CD4-positive, alpha-beta T cell treated with Interleukin-2 at 100 ng/mL for 4 hours (primary cell): ENCODE results near the gene ZBTB7C.

Experiments
- DNase-seq: peaks from one replicate; pipeline ENCODE4 v3.0.0-alpha.2; 2020; ENCODE audit warnings: low spot score

ZBTB7C gene

GRCh38 chr18:47992976-47993375 is 416.2 kb downstream of the ZBTB7C start:
- no peak for DNase-seq

- no peak for DNase-seq
These were observed 416.9 kb downstream of the ZBTB7C start for GRCh38 chr18:47992266-47992665.

GRCh38 chr18:47990981-47991380 is 418.2 kb downstream of the ZBTB7C start:
- DNase-seq = no peak

GRCh38 chr18:47987388-47987699 is 421.8 kb downstream of the ZBTB7C start:
- no peak for DNase-seq

GRCh38 chr18:47986620-47987387 is 422.4 kb downstream of the ZBTB7C start:
- no peak for DNase-seq

GRCh38 chr18:47985866-47986265 is 423.3 kb downstream of the ZBTB7C start:
- no peak for DNase-seq

- DNase-seq = no peak
These were observed 424.2 kb downstream of the ZBTB7C start for GRCh38 chr18:47984991-47985390.

GRCh38 chr18:47983946-47984345 is 425.2 kb downstream of the ZBTB7C start:
- DNase-seq = no peak

GRCh38 chr18:47983055-47983454 is 426.1 kb downstream of the ZBTB7C start:
- no peak for DNase-seq

- no peak for DNase-seq
These were observed 427.4 kb downstream of the ZBTB7C start for GRCh38 chr18:47981830-47982229.

GRCh38 chr18:47981320-47981719 is 427.9 kb downstream of the ZBTB7C start:
- DNase-seq = no peak

GRCh38 chr18:47979611-47980200 is 429.5 kb downstream of the ZBTB7C start:
- no peak for DNase-seq

- no peak for DNase-seq
These were observed 430.6 kb downstream of the ZBTB7C start for GRCh38 chr18:47978603-47979002.

GRCh38 chr18:47978141-47978540 is 431.0 kb downstream of the ZBTB7C start:
- no peak for DNase-seq
